Measurements from ENCODE around the gene SAP25. TPM values are rescaled to one million over a fixed set of nuclear protein-coding genes. Genes with fewer than 3 reads are reported as not detected.

Gene SAP25
- total and polyA plus RNA-seq, 4 donors = 0.33 to 0.84 (median 0.56) TPM; not detected in 1

- DNase-seq (ENCODE audit: low spot score) = peak; percentile 56
- peak overlapping the region; percentile 92 to 98 (median 96) for H3K4me3 ChIP-seq (ENCODE audit: low read depth in 1 of 3, low read length in 3 of 3)
- TF ChIP-seq YY1 (IDR thresholded peaks at IDR 0.05) = peak; percentile 81
- TF ChIP-seq NR2F2 (IDR thresholded peaks at IDR 0.05) = no peak
- peak; percentile 81 for TF ChIP-seq ZBTB33 (IDR thresholded peaks at IDR 0.05)
- peak; percentile 91 for TF ChIP-seq MAX (IDR thresholded peaks at IDR 0.05)
- TF ChIP-seq EGR1 (IDR thresholded peaks at IDR 0.05; ENCODE audit: low read depth in 2 of 2) = peak in 1 of 2 donors; percentile 73
- TF ChIP-seq REST (IDR thresholded peaks at IDR 0.05) = peak; percentile 78
- peak; percentile 45 for TF ChIP-seq ATF3 (IDR thresholded peaks at IDR 0.05)
- TF ChIP-seq FOXA2 (IDR thresholded peaks at IDR 0.05) = no peak
- no peak for TF ChIP-seq GABPA (IDR thresholded peaks at IDR 0.05 in 1 of 2, conservative IDR thresholded peaks at IDR 0.05 in 1 of 2)
- peak; percentile 28 for TF ChIP-seq TAF1 (conservative IDR thresholded peaks at IDR 0.05)
- TF ChIP-seq CTCF (IDR thresholded peaks at IDR 0.05; ENCODE audit: low read depth, low read length, missing input control) = no peak
- peak; percentile 73 to 92 for TF ChIP-seq RXRA (IDR thresholded peaks at IDR 0.05)
- peak; percentile 91 to 92 for TF ChIP-seq HNF4A (conservative IDR thresholded peaks at IDR 0.05)
- TF ChIP-seq FOXA1 (IDR thresholded peaks at IDR 0.05) = no peak
- TF ChIP-seq RAD21 (IDR thresholded peaks at IDR 0.05) = peak; percentile 30 to 31
- peak; percentile 93 for TF ChIP-seq SP1 (IDR thresholded peaks at IDR 0.05)
- peak; percentile 48 to 67 for TF ChIP-seq JUND (IDR thresholded peaks at IDR 0.05)
- TF ChIP-seq HNF4G (IDR thresholded peaks at IDR 0.05) = peak; percentile 86
- H3K27me3 ChIP-seq (ENCODE audit: control insufficient read depth in 4 of 4, insufficient read depth in 4 of 4, low read length in 3 of 4) = no peaks in the 10 kb centered on the region
- no peaks in the 10 kb centered on the region for H3K9me3 ChIP-seq (ENCODE audit: control insufficient read depth in 4 of 4, low read length in 3 of 4)
- H3K36me3 ChIP-seq (ENCODE audit: control insufficient read depth in 4 of 4, insufficient read depth in 3 of 4, low read depth in 1 of 4, low read length in 3 of 4) = no peaks in the 10 kb centered on the region
- H3K9ac ChIP-seq (ENCODE audit: low read depth in 1 of 2, low read length in 2 of 2) = peak overlapping the region; percentile 60 to 91
- peak overlapping the region; percentile 57 to 89 for H3K27ac ChIP-seq (ENCODE audit: low read depth in 1 of 2, low read length in 2 of 2)
- 12% methylated on average over 6 of the region's 6 CpGs for WGBS
- peaks cover 7 to 52% (median 45%) of the 10 kb centered on the region in 4 donors for H3K4me1 ChIP-seq (ENCODE audit: control insufficient read depth in 4 of 4, insufficient read depth in 4 of 4, low read length in 3 of 4)
These were observed 33.5 kb downstream of the SAP25 start for GRCh38 chr7:100540073-100540723.
